ENCODE results near the gene GMDS. TPM values are rescaled to one million over a fixed set of nuclear protein-coding genes. Genes with fewer than 3 reads are reported as not detected.

Gene GMDS
- total RNA-seq, 1 experiment from 2014 or later, result 10.0 TPM

- DNase-seq (ENCODE audit: low read depth), result no peak
These were observed 67.3 kb downstream of the GMDS start for GRCh38 chr6:2178125-2178524.

- DNase-seq (ENCODE audit: low read depth), result no peak
These were observed 69.6 kb downstream of the GMDS start for GRCh38 chr6:2175825-2176224.

GRCh38 chr6:2173203-2173961 lies 72.0 kb downstream of the GMDS start:
- no peak for DNase-seq (ENCODE audit: low read depth)

- no peak for DNase-seq (ENCODE audit: low read depth)
These were observed 73.7 kb downstream of the GMDS start for GRCh38 chr6:2171728-2172127.

GRCh38 chr6:2168480-2168879 lies 76.9 kb downstream of the GMDS start:
- DNase-seq (ENCODE audit: low read depth), result no peak

- peak; percentile 14 for DNase-seq (ENCODE audit: low read depth)
These were observed 78.7 kb downstream of the GMDS start for GRCh38 chr6:2166717-2167116.

GRCh38 chr6:2165286-2165685 lies 80.1 kb downstream of the GMDS start:
- DNase-seq (ENCODE audit: low read depth), result no peak

- no peak for DNase-seq (ENCODE audit: low read depth)
These were observed 80.9 kb downstream of the GMDS start for GRCh38 chr6:2164481-2164880.

DNA sequence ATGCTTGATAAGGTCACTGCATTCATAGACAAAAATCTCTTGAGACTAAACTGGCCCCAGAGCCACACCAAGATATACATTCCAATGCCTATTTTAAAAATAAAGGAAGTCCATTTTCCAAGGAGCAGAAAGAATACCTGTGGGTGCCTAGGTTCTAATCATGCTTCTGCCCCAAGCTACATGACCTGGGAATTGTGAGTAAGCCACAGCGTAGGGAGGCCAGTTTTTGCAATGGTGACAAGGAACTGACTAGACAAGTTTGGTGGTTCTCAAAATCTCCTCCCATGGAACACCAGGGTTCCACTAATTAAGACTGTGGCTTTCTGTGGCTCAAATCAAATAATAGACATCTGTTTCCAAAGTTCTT lies 83.3 kb downstream of the GMDS start:
- peak; percentile 48 for DNase-seq (ENCODE audit: low read depth)

DNA sequence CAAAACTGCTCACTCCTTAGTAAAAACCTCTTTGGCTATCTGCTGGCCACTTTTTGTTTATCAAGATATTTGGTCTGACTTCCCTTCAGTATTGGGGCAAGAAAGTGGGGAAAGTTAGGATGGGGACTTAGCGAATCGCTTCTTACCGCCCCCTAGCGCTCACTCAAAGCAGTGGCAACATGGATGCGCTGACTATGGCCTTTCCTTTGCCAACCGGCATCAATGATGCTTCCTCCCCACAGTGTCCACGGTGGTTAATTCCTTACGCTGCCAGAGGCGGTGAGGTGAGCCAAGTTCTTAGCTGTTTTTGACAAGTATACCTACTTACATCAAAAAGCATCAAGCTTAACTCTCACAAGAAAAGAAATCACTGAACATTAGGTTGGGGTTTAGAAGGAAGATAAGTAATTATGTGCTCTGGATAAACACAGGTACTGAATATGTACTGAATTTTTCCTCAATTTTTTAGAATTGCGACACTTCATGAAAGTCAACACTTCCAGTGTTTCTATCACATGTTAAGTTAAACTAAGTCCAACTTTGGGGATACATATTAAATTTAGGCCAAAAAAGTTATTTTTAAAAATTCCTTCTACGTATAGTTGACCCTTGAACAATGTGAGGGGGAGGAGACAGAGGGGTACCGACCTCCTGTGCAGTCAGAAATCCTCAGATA lies 86.7 kb downstream of the GMDS start:
- DNase-seq (ENCODE audit: low read depth), result peak; percentile 43

- DNase-seq (ENCODE audit: low read depth), result peak; percentile 80
These were observed 87.8 kb downstream of the GMDS start for GRCh38 chr6:2157441-2158127.

DNA sequence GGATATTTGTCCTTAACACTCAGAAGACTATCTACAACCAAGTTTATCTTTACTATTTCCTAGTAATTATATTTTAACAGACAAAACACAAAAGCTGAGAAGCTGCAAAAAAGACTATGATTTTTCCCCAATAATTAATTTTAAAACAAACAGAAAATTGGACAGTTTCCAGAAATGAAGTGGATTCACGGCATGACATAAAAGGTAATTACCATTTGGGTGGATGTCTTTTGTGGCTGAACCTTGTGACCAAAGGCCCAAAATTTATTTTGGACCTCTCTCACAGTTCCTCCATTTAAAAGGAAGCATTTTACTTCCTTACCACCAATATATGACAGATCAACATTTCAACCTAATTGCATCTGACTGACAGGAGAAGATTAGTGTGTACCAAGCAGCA lies 90.2 kb downstream of the GMDS start:
- no peak for DNase-seq (ENCODE audit: low read depth)

GRCh38 chr6:2149361-2150006 lies 95.9 kb downstream of the GMDS start:
- DNase-seq (ENCODE audit: low read depth), result no peak

- no peak for DNase-seq (ENCODE audit: low read depth)
These were observed 96.7 kb downstream of the GMDS start for GRCh38 chr6:2148748-2149147.

DNA sequence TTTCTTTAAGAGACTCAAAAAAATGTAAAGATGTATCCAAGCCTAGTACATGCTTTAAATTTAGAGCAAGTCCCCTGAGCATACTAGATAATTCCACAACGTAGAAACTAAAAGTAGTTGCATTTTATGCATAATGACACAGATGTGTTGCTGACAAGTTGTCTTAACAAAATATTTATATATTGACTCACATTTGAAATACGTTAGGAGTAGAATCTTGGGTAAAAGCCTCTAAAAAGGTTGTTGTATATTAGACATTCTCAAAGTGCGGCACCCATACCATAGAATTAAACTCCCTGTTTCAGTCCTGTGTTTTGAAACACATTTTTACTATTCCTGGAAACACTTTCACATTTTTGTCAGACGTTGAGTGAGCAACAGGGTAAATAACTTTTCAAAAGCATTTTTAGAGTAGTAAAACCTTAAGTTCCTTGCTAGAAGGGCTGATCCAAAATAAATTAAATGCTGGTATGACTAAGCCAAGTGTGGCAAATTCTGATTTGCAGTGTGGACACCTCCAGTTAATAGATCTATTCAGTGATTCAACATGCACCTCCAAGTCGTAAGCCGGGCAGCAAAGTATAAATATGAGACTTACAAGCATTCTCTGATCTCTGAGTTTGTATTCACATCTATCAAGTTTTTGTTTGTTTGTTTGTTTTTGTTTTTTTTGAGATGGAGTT lies 97.5 kb downstream of the GMDS start:
- no peak for DNase-seq (ENCODE audit: low read depth)

DNA sequence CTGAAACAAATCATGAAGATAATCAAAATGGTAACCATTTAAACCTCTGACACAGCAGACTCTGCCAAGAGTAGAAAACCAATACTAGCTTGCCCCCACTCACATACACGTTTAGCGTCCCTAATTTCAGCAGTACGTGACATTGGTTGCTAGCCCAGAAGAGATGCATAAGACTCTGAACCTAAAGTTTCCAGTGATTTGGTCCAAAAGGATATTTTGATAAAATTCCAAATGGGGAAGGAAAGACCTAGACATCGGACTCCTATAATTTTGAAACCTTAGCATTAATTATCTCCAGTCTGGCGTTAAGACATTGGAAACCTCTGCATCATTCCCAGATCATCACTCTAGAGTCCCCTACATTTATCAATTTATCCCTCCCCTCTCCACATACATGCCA lies 98.1 kb downstream of the GMDS start:
- DNase-seq (ENCODE audit: low read depth), result no peak

DNA sequence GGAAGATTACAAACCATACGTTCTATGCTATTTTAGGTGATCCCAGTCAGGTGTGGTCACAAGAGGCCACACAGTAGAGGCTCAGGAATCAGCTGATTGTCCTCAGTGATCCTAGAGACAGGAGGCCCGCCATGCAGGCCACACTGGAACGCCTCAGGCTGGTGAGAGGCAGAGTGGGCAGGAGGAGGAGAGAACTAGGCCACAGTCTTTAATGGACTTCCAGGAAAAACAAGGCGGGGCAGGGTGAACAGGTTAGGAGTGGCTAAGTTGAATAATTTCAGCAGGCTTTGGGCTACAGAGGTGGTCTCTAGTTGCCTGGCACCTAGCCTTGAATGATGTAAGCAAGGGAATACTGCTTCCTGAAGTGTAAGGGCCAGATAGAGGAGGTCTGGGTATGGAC lies 101.2 kb downstream of the GMDS start:
- no peak for DNase-seq (ENCODE audit: low read depth)

- no peak for DNase-seq (ENCODE audit: low read depth)
These were observed 103.6 kb downstream of the GMDS start for GRCh38 chr6:2141644-2142290.

DNA sequence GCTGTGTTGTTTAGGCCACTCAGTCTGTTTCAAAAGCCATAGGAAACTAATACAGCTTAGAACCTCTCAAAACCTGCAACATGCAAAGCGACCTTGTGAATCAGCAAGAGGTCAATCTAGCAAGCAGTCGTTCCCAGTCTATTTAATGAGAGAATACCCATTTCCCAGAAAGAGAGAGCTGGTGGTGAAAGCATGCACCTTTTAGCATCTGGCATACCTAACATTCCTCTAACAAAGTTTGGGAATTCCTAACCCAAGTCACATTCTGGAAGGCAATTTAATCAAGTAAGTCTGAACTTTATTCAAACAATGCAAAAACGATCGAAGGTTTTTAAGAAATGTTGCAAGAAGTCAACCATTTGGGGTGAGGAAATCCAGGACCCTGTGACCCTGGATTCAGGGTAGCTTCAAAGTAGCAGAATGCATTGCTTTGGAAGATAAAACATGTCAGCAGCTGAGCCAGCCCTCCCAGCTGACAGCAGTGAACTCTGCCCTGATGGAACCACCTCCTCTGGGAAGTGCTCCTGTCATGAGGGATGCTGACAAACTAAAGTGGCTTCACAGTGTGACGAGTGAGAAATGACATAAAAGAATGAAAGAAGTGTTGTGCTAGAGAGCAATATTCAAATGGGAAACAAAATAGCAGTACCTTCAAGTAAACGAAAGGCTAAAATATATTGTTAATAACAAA lies 104.8 kb downstream of the GMDS start:
- no peak for DNase-seq (ENCODE audit: low read depth)

GRCh38 chr6:2135401-2135800 lies 110.0 kb downstream of the GMDS start:
- DNase-seq (ENCODE audit: low read depth), result no peak

DNA sequence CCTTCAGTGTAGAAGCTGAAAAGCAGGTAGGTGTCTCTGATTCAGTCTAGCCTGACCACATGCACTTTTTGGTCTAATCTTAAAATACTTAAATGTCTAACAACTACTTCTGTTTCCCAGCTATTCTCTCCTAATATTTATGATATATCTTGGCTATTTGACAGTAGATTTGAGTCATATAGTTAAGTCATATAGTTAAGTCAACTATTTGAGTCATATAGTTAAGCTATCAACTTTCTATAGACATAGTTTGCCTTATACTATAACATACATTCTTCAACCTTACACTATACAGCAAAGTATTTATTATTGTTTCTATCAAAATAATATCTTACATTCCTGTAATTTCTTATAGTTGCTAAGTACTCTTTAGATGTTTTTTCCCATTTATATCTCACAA lies 110.9 kb downstream of the GMDS start:
- no peak for DNase-seq (ENCODE audit: low read depth)

All from Daoy (cell line).